ENCODE data around the gene KIFAP3. TPM values are rescaled to one million over a fixed set of nuclear protein-coding genes. Genes with fewer than 3 reads are reported as not detected.

The KIFAP3 gene
- total and polyA plus RNA-seq, 2 of the 8 experiments (the other 6 are each of a cell fraction or from before 2014, with no cell fraction given), result 1.3 to 3.2 TPM

DNA sequence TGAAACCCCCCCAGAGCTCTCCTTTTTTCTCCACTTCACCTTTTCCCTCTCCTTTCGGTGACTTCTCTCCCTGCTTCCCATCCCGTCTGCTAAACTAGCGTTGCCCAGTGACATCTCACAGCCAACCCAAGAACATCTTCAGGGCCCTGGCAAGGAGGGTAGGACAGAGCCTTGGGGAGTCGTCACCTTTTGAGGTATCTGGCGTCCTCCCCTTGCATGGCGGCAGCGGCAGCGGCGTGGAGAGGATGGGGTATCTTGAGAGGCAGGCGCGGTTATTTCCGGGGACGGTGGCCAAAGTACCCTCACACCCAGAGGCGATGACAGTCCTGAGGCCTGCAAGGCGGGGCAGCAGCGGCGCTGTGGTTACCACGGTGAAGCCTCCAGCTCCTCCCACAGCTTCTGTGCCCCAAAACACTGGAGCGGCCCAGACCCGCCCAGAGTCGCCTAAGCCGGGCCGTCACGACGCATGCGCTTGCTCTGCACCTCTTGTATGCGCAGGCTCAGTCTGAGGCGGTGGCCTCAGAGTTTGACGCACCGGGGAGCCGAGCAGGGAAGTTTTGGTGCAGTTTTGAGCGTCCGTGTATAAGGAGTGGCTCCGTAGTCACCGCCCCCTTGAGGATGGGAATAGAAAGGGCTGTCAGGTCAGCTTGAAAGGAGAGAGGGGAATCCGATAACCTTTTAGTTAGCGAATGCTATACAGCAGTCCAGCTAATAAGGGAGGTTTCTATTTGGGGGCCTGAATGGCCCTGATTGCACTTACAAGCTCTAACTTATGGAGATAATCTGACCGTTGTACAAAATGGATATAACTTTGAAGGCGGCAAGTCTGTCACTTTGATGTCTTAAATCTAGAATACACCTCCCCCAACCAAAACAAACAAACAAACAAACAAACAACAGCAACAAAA lies at the start of gene KIFAP3 (continued):
- TF ChIP-seq CREB1 (IDR thresholded peaks at IDR 0.05) (peak; percentile 77), SIN3A (conservative IDR thresholded peaks at IDR 0.05 in 1 of 2, IDR thresholded peaks at IDR 0.05 in 1 of 2; ENCODE audit: low read depth in 1 of 2, low read length in 2 of 2) (peak; percentile 78 to 96; a peak in 3 of 4 replicates), KDM4A (IDR thresholded peaks at IDR 0.05; ENCODE audit: low read depth, low read length, severe bottlenecking) (peak; percentile 88), SP1 (IDR thresholded peaks at IDR 0.05; ENCODE audit: low read depth, low read length) (no peak), CHD1 (IDR thresholded peaks at IDR 0.05; ENCODE audit: low read depth, low read length) (no peak), GABPA (IDR thresholded peaks at IDR 0.05; ENCODE audit: borderline replicate concordance, insufficient read depth, low read length) (no peak), POLR2A (IDR thresholded peaks at IDR 0.05; ENCODE audit: control extremely low read depth in 1 of 2, low read depth in 2 of 2, low read length in 2 of 2) (peak in 1 of 2 experiments; percentile 41; a peak in 1 of 3 replicates), ZNF274 (IDR thresholded peaks at IDR 0.05; ENCODE audit: borderline replicate concordance, extremely low read depth, low read length) (no peak), GTF2F1 (IDR thresholded peaks at IDR 0.05; ENCODE audit: borderline replicate concordance, low read depth, low read length) (no peak), TAF7 (optimal IDR thresholded peaks at IDR 0.05; ENCODE audit: borderline replicate concordance, low read depth, low read length) (no peak), SAP30 (IDR thresholded peaks at IDR 0.05; ENCODE audit: insufficient read depth, insufficient replicate concordance, low read length) (peak; percentile 93), TAF1 (IDR thresholded peaks at IDR 0.05; ENCODE audit: low read depth, low read length) (no peak), POLR2AphosphoS5 (IDR thresholded peaks at IDR 0.05; ENCODE audit: low read depth, low read length) (no peak), EP300 (IDR thresholded peaks at IDR 0.05; ENCODE audit: borderline replicate concordance in 1 of 2, low read depth in 2 of 2, low read length in 2 of 2) (no peak), RBBP5 (IDR thresholded peaks at IDR 0.05; ENCODE audit: borderline replicate concordance, low read depth, low read length) (no peak), SP4 (IDR thresholded peaks at IDR 0.05; ENCODE audit: low read length) (peak; percentile 61; the same call in 1 of the 2 replicates), EZH2 (IDR thresholded peaks at IDR 0.05; ENCODE audit: low read depth, low read length, severe bottlenecking) (no peak), KDM1A (IDR thresholded peaks at IDR 0.05; ENCODE audit: borderline replicate concordance, low read length) (no peak), NRF1 (IDR thresholded peaks at IDR 0.05; ENCODE audit: low read depth, low read length) (peak; percentile 97)
- TF ChIP-seq, protein P1, sequence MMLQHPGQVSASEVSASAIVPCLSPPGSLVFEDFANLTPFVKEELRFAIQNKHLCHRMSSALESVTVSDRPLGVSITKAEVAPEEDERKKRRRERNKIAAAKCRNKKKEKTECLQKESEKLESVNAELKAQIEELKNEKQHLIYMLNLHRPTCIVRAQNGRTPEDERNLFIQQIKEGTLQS (IDR thresholded peaks at IDR 0.05; ENCODE audit: insufficient read depth, low read depth, low read length), result no peak

Data from H1 (cell line).